Esophagus muscularis mucosa (tissue), 3 donors: ENCODE measurements around the gene AATF.

Experiments used
- CTCF ChIP-seq, 3 experiments: fragments of 200-600 bp in 2 of 3; fragments of 450-650 bp in 1 of 3; sonication (generic) in 2 of 3; IDR thresholded peaks; one replicate each; pipeline ENCODE4 v1.5.1; 2017 to 2019; ENCODE audit warnings: antibody characterized with exemption in 3 of 3, mild to moderate bottlenecking in 2 of 3, moderate library complexity in 1 of 3
- POLR2A ChIP-seq: fragments of 450-650 bp; IDR thresholded peaks from one replicate; pipeline ENCODE4 v1.6.1; 2017; ENCODE audit warnings: antibody characterized with exemption, moderate library complexity, mild to moderate bottlenecking, low read depth
- POLR2AphosphoS5 ChIP-seq, 2 donors: sonication (generic); formaldehyde crosslinking; IDR thresholded peaks; one replicate each; pipeline ENCODE4 v1.6.1; 2017; ENCODE audit warnings: antibody characterized with exemption in 2 of 2

DNA sequence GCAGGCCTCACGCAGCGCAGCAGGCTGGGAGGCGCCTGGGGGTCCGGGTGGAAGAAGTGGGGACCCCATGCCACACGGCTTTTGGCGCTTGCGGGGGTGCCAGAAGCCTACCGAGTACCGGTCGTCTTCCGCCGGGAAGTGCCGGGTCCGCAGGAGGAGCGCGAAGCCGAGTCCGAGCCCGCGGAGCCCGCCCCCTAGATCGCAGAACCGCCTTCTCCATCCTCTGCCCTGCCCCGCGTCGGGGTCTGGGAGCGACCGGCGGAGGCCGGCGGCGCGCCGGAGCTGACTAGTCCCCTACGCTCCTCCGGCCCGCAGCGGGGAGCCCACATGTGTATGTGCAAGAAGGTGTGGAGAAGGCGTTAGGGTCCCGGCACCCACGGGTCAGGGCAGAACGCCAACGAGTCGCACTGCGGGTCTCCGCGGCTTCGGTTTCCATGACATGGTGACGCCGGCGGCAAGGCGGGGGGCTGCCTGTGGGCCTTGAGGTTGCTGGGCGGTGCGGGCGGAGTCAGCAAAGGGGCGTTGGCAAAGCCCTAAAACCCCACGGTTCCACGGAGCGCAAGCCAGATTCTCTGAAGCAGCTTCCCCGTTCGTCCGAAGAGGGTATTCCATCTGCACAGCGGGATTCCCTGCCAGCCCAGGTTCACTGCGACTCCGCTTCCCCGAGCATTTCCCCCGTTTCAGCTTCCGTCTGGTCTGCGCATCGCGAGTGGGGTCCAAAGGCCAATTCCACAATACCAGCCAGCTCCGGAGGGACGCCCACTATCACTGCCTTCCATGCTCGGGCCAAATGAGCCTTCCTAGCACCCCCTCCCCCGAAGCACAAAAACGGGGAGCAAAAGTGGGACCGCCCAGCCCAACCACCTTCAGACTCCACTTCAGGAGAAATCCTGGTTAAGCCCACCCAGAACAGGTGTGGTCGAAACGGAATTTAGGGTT lies 13.8 kb upstream of the AATF start:
- no peak for TF ChIP-seq CTCF (IDR thresholded peaks at IDR 0.05)
- no peak for TF ChIP-seq POLR2AphosphoS5 (IDR thresholded peaks at IDR 0.05)
- no peak for TF ChIP-seq POLR2A
